Measurements from ENCODE around the gene PTPRE.

PTPRE gene

DNA sequence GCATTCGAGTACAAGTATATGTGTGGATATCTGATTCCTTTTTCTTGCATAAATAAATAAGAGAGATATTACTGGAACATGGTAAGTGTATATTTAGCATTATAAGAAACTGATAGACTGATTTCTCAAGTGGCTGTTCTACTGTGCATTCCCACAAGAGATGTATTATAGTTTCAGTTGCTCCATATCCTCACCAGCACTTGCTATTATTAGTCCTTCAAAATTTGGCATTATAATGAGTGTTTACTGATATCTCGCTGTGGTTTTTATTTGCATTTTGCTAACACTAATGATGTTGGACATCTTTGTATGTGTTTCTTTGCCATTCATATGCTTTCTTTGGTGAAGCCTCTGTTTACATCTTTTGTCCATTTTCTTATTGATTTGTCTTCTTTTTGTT lies 9.7 kb upstream of the PTPRE start:
- H3K4me1 ChIP-seq (ENCODE audit: insufficient read depth, low read length): no peaks in the 10 kb centered on the region
- no peak overlapping the region for H3K4me3 ChIP-seq (ENCODE audit: low read depth in 1 of 2, low read length in 2 of 2)
- H3K36me3 ChIP-seq (ENCODE audit: insufficient read depth, low read length): no peaks in the 10 kb centered on the region
- no peaks in the 10 kb centered on the region for H3K9me3 ChIP-seq (ENCODE audit: low read length)
- no peak overlapping the region for H3K9ac ChIP-seq (ENCODE audit: low read length)
- H3K27ac ChIP-seq (ENCODE audit: low read depth, low read length): no peak overlapping the region
- H3K27me3 ChIP-seq (ENCODE audit: control insufficient read depth in 1 of 2, insufficient read depth in 2 of 2, low read length in 2 of 2): no peaks in the 10 kb centered on the region

DNA sequence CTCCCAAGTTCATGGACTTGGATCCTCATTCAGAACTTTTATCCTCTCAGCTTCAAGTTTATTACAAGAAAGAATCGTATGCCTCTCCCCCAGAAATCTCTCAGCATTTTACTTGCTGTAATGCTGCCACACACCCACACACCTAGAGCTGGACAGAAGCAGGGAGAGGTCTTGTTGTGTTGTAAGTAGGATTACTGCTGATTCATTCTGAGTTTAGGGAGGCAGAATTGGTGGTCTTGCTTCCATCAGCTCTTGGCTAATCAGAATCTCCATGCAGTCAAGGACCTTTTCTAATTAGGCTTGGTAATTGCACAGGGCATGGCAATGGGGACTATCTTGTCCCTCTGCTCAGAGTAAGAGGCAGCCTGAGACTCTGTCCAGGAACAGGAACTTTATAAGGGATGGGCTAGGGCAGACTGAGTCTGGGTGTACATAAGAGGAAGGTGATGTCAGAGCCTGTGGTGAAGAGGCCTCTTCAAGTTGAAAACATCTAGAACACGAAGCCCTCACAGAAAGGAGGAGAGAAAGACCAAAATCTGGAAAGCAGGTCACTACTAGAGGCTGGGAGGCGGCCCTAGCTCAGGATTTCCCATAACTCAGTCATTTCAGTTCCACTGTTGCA lies 7.0 kb upstream of the PTPRE start:
- no peak overlapping the region for H3K9ac ChIP-seq (ENCODE audit: low read length)
- no peaks in the 10 kb centered on the region for H3K4me1 ChIP-seq (ENCODE audit: insufficient read depth, low read length)
- H3K27ac ChIP-seq (ENCODE audit: low read depth, low read length): no peak overlapping the region
- no peak overlapping the region for H3K4me3 ChIP-seq (ENCODE audit: low read depth in 1 of 2, low read length in 2 of 2)
- H3K36me3 ChIP-seq (ENCODE audit: insufficient read depth, low read length): no peaks in the 10 kb centered on the region
- no peaks in the 10 kb centered on the region for H3K27me3 ChIP-seq (ENCODE audit: control insufficient read depth in 1 of 2, insufficient read depth in 2 of 2, low read length in 2 of 2)
- H3K9me3 ChIP-seq (ENCODE audit: low read length): no peaks in the 10 kb centered on the region

- no peak overlapping the region for H3K9ac ChIP-seq (ENCODE audit: low read length)
- H3K36me3 ChIP-seq (ENCODE audit: insufficient read depth, low read length): no peaks in the 10 kb centered on the region
- H3K4me1 ChIP-seq (ENCODE audit: insufficient read depth, low read length): peaks cover 4% of the 10 kb centered on the region
- H3K9me3 ChIP-seq (ENCODE audit: low read length): no peaks in the 10 kb centered on the region
- no peak overlapping the region for H3K4me3 ChIP-seq (ENCODE audit: low read depth in 1 of 2, low read length in 2 of 2)
- no peak overlapping the region for H3K27ac ChIP-seq (ENCODE audit: low read depth, low read length)
- peaks cover 0 to 11% of the 10 kb centered on the region in 2 donors for H3K27me3 ChIP-seq (ENCODE audit: control insufficient read depth in 1 of 2, insufficient read depth in 2 of 2, low read length in 2 of 2)
Observed at GRCh38 chr10:127903789-127904188, 3.1 kb upstream of the PTPRE start.

GRCh38 chr10:127904311-127905000 lies 2.4 kb upstream of the PTPRE start:
- no peak overlapping the region for H3K9ac ChIP-seq (ENCODE audit: low read length)
- H3K9me3 ChIP-seq (ENCODE audit: low read length): no peaks in the 10 kb centered on the region
- no peak overlapping the region for H3K27ac ChIP-seq (ENCODE audit: low read depth, low read length)
- H3K36me3 ChIP-seq (ENCODE audit: insufficient read depth, low read length): no peaks in the 10 kb centered on the region
- no peak overlapping the region for H3K4me3 ChIP-seq (ENCODE audit: low read depth in 1 of 2, low read length in 2 of 2)
- peaks cover 0 to 11% of the 10 kb centered on the region in 2 donors for H3K27me3 ChIP-seq (ENCODE audit: control insufficient read depth in 1 of 2, insufficient read depth in 2 of 2, low read length in 2 of 2)
- H3K4me1 ChIP-seq (ENCODE audit: insufficient read depth, low read length): peaks cover 4% of the 10 kb centered on the region

GRCh38 chr10:127905001-127905847 lies 1.7 kb upstream of the PTPRE start:
- Histone ChIP-seq H3K9ac (ENCODE audit: low read length) (no peak overlapping the region), H3K9me3 (ENCODE audit: low read length) (no peaks in the 10 kb centered on the region)

DNA sequence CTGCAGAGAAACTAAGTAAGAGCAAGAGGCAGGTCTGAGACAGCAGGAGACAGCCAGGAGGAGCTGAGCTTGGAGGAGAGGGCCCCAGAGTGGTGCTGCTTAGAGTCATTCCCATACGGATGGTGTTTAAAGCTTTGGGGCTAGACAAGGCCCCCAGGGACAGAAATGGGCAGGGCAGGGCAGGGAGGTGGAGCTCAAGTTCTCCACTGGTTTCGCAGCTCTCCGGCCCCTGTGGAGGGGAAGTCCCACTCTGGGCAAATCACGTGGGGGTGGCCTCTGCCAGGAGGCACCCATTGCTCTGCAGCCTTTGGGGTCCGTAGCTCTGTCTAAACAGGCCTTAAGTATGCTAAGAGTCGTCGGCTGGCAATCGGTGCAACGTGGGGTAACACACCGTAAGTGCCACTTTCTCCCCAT lies 1.0 kb upstream of the PTPRE start:
- no peak overlapping the region for H3K27ac ChIP-seq (ENCODE audit: low read depth, low read length)
- peaks cover 4% of the 10 kb centered on the region for H3K4me1 ChIP-seq (ENCODE audit: insufficient read depth, low read length)
- H3K36me3 ChIP-seq (ENCODE audit: insufficient read depth, low read length): no peaks in the 10 kb centered on the region
- no peak overlapping the region for H3K4me3 ChIP-seq (ENCODE audit: low read depth in 1 of 2, low read length in 2 of 2)
- H3K9ac ChIP-seq (ENCODE audit: low read length): no peak overlapping the region
- no peaks in the 10 kb centered on the region for H3K9me3 ChIP-seq (ENCODE audit: low read length)
- peaks cover 0 to 11% of the 10 kb centered on the region in 2 donors for H3K27me3 ChIP-seq (ENCODE audit: control insufficient read depth in 1 of 2, insufficient read depth in 2 of 2, low read length in 2 of 2)

More at GRCh38 chr10:127905001-127905847, 1.7 kb upstream of the PTPRE start:
- Histone ChIP-seq H3K36me3 (ENCODE audit: insufficient read depth, low read length) (no peaks in the 10 kb centered on the region), H3K27ac (ENCODE audit: low read depth, low read length) (no peak overlapping the region), H3K4me3 (ENCODE audit: low read depth in 1 of 2, low read length in 2 of 2) (no peak overlapping the region), H3K27me3 (ENCODE audit: control insufficient read depth in 1 of 2, insufficient read depth in 2 of 2, low read length in 2 of 2) (peaks cover 0 to 11% of the 10 kb centered on the region in 2 donors), H3K4me1 (ENCODE audit: insufficient read depth, low read length) (peaks cover 4% of the 10 kb centered on the region)

GRCh38 chr10:127907411-127908105 lies 655 bp downstream of the PTPRE start:
- H3K9ac ChIP-seq (ENCODE audit: low read length): no peak overlapping the region
- H3K27ac ChIP-seq (ENCODE audit: low read depth, low read length): peak overlapping the region; percentile 34
- peak overlapping the region; percentile 32 to 71 for H3K4me3 ChIP-seq (ENCODE audit: low read depth in 1 of 2, low read length in 2 of 2)
- H3K36me3 ChIP-seq (ENCODE audit: insufficient read depth, low read length): no peaks in the 10 kb centered on the region
- peaks cover 4% of the 10 kb centered on the region for H3K4me1 ChIP-seq (ENCODE audit: insufficient read depth, low read length)
- H3K27me3 ChIP-seq (ENCODE audit: control insufficient read depth in 1 of 2, insufficient read depth in 2 of 2, low read length in 2 of 2): peaks cover 0 to 11% of the 10 kb centered on the region in 2 donors
- H3K9me3 ChIP-seq (ENCODE audit: low read length): no peaks in the 10 kb centered on the region

- Histone ChIP-seq H3K9ac (ENCODE audit: low read length) (no peak overlapping the region), H3K4me1 (ENCODE audit: insufficient read depth, low read length) (peaks cover 4% of the 10 kb centered on the region), H3K9me3 (ENCODE audit: low read length) (no peaks in the 10 kb centered on the region), H3K27ac (ENCODE audit: low read depth, low read length) (peak overlapping the region; percentile 34), H3K4me3 (ENCODE audit: low read depth in 1 of 2, low read length in 2 of 2) (peak overlapping the region in 1 of 2 donors; percentile 32), H3K36me3 (ENCODE audit: insufficient read depth, low read length) (no peaks in the 10 kb centered on the region), H3K27me3 (ENCODE audit: control insufficient read depth in 1 of 2, insufficient read depth in 2 of 2, low read length in 2 of 2) (peaks cover 0 to 11% of the 10 kb centered on the region in 2 donors)
Observed at GRCh38 chr10:127908106-127908958, 1.4 kb downstream of the PTPRE start.

- Histone ChIP-seq H3K9ac (ENCODE audit: low read length) (no peak overlapping the region), H3K27ac (ENCODE audit: low read depth, low read length) (no peak overlapping the region), H3K9me3 (ENCODE audit: low read length) (no peaks in the 10 kb centered on the region), H3K27me3 (ENCODE audit: control insufficient read depth in 1 of 2, insufficient read depth in 2 of 2, low read length in 2 of 2) (peaks cover 0 to 11% of the 10 kb centered on the region in 2 donors), H3K4me1 (ENCODE audit: insufficient read depth, low read length) (peaks cover 4% of the 10 kb centered on the region), H3K4me3 (ENCODE audit: low read depth in 1 of 2, low read length in 2 of 2) (no peak overlapping the region), H3K36me3 (ENCODE audit: insufficient read depth, low read length) (no peaks in the 10 kb centered on the region)
Observed at GRCh38 chr10:127908959-127909267, 2.0 kb downstream of the PTPRE start.

DNA sequence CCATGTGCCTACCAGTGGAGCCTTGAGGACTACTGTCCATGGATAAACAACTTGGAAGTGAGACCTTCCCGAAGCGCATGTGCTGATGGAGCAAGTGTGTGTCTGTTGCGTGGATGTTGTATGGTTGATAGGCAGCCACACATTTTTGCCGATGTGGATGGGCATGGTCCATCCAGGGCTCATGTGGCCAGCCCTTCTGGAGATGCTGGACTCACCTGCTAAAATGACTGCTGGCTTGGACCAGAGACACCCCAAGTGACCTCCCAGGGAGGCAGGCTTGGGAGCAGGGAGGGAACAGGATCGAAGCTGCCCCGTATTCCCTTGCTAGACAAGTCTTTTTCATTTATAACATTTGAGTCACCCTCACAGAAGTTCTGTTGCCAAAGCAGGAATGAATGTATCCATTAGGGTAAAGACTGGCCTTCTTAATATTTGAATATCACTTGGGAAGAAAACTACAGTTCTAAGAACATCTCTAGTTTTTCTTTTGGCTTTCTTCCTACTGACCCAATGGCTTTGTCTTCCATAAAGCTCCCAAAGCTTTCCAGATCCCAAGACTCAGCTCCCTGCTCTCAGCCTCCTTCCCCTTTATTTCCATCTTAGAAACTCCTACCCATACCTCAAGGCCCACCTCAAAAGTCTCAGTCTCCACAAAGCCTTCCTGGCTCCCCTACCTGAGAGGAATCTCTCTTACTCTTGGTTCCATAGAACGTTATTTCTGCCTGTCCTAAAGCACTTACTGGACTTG lies 3.0 kb downstream of the PTPRE start:
- Histone ChIP-seq H3K4me3 (ENCODE audit: low read depth in 1 of 2, low read length in 2 of 2) (no peak overlapping the region), H3K9me3 (ENCODE audit: low read length) (no peaks in the 10 kb centered on the region), H3K27ac (ENCODE audit: low read depth, low read length) (no peak overlapping the region), H3K36me3 (ENCODE audit: insufficient read depth, low read length) (no peaks in the 10 kb centered on the region), H3K4me1 (ENCODE audit: insufficient read depth, low read length) (peaks cover 4% of the 10 kb centered on the region), H3K27me3 (ENCODE audit: control insufficient read depth in 1 of 2, insufficient read depth in 2 of 2, low read length in 2 of 2) (peaks cover 0 to 11% of the 10 kb centered on the region in 2 donors), H3K9ac (ENCODE audit: low read length) (no peak overlapping the region)

Measured in muscle layer of colon (tissue), 2 donors.